GM18511 (cell line): ENCODE results near the gene OPRD1.
"Not testable (repeated sequence)": the region's sequence is repeated elsewhere in the genome, so short reads cannot be mapped to it uniquely, and the experiment has no call there.

ENCODE experiments used
- ATAC-seq: cut with Tn5 transposase; IDR thresholded peaks from one replicate; pipeline ENCODE4 v1.9.1; 2021; ENCODE audit warnings: mild to moderate bottlenecking, moderate library complexity; ENCODE audit not compliant: unreplicated experiment

Gene OPRD1

GRCh38 chr1:28840928-28841544 lies 29.1 kb downstream of the OPRD1 start:
- no peak for ATAC-seq

GRCh38 chr1:28845786-28846543 lies 34.0 kb downstream of the OPRD1 start:
- no peak for ATAC-seq

- ATAC-seq, result not testable (repeated sequence)
These were observed 35.2 kb downstream of the OPRD1 start for GRCh38 chr1:28847207-28847606.

- no peak for ATAC-seq
These were observed 36.4 kb downstream of the OPRD1 start for GRCh38 chr1:28848416-28848815.

- ATAC-seq, result no peak
These were observed 41.2 kb downstream of the OPRD1 start for GRCh38 chr1:28853093-28853742.

- not testable (repeated sequence) for ATAC-seq
These were observed 42.4 kb downstream of the OPRD1 start for GRCh38 chr1:28854406-28854805.

- no peak for ATAC-seq
These were observed 43.1 kb downstream of the OPRD1 start for GRCh38 chr1:28855046-28855445.

- ATAC-seq, result no peak
These were observed 43.5 kb downstream of the OPRD1 start for GRCh38 chr1:28855469-28855951.

GRCh38 chr1:28855969-28856368 lies 44.0 kb downstream of the OPRD1 start:
- no peak for ATAC-seq

- ATAC-seq, result peak; percentile 77
These were observed 48.5 kb downstream of the OPRD1 start for GRCh38 chr1:28860332-28861073.

- ATAC-seq, result no peak
These were observed 50.8 kb downstream of the OPRD1 start for GRCh38 chr1:28862571-28863403.

- ATAC-seq, result no peak
These were observed 52.7 kb downstream of the OPRD1 start for GRCh38 chr1:28864695-28865094.

- ATAC-seq, result no peak
These were observed 54.2 kb downstream of the OPRD1 start for GRCh38 chr1:28865997-28866650.

GRCh38 chr1:28867850-28868249 lies 55.9 kb downstream of the OPRD1 start:
- no peak for ATAC-seq

GRCh38 chr1:28869952-28870351 lies 58.0 kb downstream of the OPRD1 start:
- ATAC-seq, result no peak

GRCh38 chr1:28871631-28872401 lies 59.8 kb downstream of the OPRD1 start:
- no peak for ATAC-seq

GRCh38 chr1:28875134-28875533 lies 63.2 kb downstream of the OPRD1 start:
- not testable (repeated sequence) for ATAC-seq

GRCh38 chr1:28877132-28877781 lies 65.3 kb downstream of the OPRD1 start:
- no peak for ATAC-seq

GRCh38 chr1:28878796-28879195 lies 66.8 kb downstream of the OPRD1 start:
- no peak for ATAC-seq
